Measurements from ENCODE around the gene RNF222. TPM values are rescaled to one million over a fixed set of nuclear protein-coding genes. Genes with fewer than 3 reads are reported as not detected.

The RNF222 gene
- total and polyA plus RNA-seq, 8 donors, result not detected

DNA sequence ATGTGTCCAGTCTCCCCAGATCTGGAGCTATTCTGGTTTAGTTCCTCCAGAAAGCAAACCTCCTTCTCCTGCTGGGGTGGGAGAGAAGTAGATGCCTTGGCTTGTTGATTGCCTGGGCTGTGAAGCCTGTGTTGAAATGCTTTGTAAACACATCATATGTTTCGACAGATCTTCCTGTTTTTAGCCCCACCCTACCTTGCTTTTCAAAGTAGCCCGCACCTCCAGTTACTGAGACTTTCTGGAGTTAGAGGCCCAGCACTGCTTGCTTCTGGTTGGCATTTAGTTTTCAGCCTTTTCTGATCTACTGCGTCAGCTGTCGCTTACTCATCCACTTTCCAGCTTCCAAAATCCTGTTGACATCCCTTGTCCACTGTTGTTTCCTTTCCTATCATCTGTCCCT is 20.2 kb upstream of the RNF222 start:
- ATAC-seq (no peak), FAIRE-seq (no peak), DNase-seq (no peak)
- no peak overlapping the region for H3K4me3 ChIP-seq
- H3K4me1 ChIP-seq, result peaks cover 0 to 15% (median 5%) of the 10 kb centered on the region in 3 donors
- no peak overlapping the region for H3K27ac ChIP-seq
- H3K36me3 ChIP-seq, result no peaks in the 10 kb centered on the region
- H3K9me3 ChIP-seq, result no peaks in the 10 kb centered on the region
- no peak for TF ChIP-seq CTCF (IDR thresholded peaks at IDR 0.05)
- 87 to 94% methylated on average over 4 of the region's 4 CpGs for WGBS, 2 donors
- no peaks in the 10 kb centered on the region for H3K27me3 ChIP-seq
- intact Hi-C loops (cut with DNase I), result loop anchor here in 1 of 3 donors (10.0 kb wide), 1 partner anchor 327 kb away; the partner anchor contains the start of gene CCDC42

DNA sequence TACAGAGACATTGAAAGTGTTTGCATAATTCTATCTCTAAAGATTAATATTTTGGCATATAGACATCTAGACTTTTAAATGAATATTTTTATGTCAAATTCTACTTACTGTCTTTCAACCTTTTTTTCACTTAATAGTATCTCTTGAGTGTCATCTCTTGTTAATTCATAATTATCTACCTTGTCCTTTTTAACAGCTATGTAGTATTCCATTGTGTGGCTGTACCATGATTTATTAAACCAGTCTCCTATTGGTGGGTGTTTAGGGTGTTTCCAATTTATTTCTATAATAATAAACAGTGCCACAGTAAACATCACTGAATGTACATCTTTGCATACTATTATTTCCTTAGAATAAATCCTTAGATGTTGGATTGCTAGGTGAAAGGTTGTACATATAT is 16.3 kb upstream of the RNF222 start:
- no peak for FAIRE-seq
- Histone ChIP-seq H3K36me3 (no peaks in the 10 kb centered on the region), H3K27me3 (no peaks in the 10 kb centered on the region), H3K4me1 (peaks cover 0 to 4% (median 0%) of the 10 kb centered on the region in 3 donors), H3K9me3 (no peaks in the 10 kb centered on the region), H3K4me3 (no peak overlapping the region), H3K27ac (no peak overlapping the region)
- TF ChIP-seq CTCF (IDR thresholded peaks at IDR 0.05), result no peak
- DNase-seq, result no peak
- no peak for ATAC-seq
- intact Hi-C loops (cut with DNase I), result loop anchor here in 1 of 3 donors (10.0 kb wide), 1 partner anchor 331 kb away; the partner anchor contains the start of gene CCDC42

- Histone ChIP-seq H3K36me3 (no peaks in the 10 kb centered on the region), H3K9me3 (no peaks in the 10 kb centered on the region), H3K27me3 (no peaks in the 10 kb centered on the region), H3K27ac (no peak overlapping the region), H3K4me3 (no peak overlapping the region), H3K4me1 (peaks cover 0 to 4% (median 0%) of the 10 kb centered on the region in 3 donors)
- TF ChIP-seq CTCF (IDR thresholded peaks at IDR 0.05), result no peak
- FAIRE-seq, result no peak
- intact Hi-C loops (cut with DNase I), result loop anchor here in 1 of 3 donors (10.0 kb wide), 1 partner anchor 331 kb away; the partner anchor contains the start of gene CCDC42
- no peak for DNase-seq
- no peak for ATAC-seq
- WGBS, 2 donors, result 83 to 90% methylated on average over 4 of the region's 4 CpGs
Measured at GRCh38 chr17:8413328-8413727, 15.7 kb upstream of the RNF222 start.

DNA sequence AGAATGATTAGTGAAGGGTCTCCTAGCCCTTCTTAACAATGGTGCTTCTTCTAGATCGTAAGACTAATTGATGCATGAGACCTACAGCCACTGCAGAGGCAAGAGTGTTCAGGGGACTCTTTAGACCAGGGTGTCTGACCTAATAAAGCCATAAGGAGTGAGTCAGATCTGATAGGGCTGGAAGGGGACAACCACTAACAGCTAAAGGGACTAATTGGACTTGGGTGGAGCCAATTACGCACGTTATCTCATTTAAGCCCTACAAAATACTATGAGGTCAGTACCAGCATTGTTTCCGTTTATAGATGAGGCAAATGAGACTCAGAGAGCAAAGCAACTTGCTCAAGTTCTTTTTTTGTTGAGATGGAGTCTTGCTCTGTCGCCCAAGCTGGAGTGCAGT is 14.5 kb upstream of the RNF222 start:
- no peak for TF ChIP-seq CTCF (IDR thresholded peaks at IDR 0.05)
- no peaks in the 10 kb centered on the region for H3K27me3 ChIP-seq
- intact Hi-C loops (cut with DNase I), result loop anchor here in 1 of 3 donors (10.0 kb wide), 1 partner anchor 333 kb away; the partner anchor contains the start of gene CCDC42
- ATAC-seq (no peak), FAIRE-seq (no peak), DNase-seq (no peak)
- no peak overlapping the region for H3K4me3 ChIP-seq
- WGBS, 2 donors, result 76 to 77% methylated on average over 5 of the region's 5 CpGs
- no peaks in the 10 kb centered on the region for H3K9me3 ChIP-seq
- peaks cover 0 to 4% (median 0%) of the 10 kb centered on the region in 3 donors for H3K4me1 ChIP-seq
- H3K27ac ChIP-seq, result no peak overlapping the region
- H3K36me3 ChIP-seq, result no peaks in the 10 kb centered on the region

DNA sequence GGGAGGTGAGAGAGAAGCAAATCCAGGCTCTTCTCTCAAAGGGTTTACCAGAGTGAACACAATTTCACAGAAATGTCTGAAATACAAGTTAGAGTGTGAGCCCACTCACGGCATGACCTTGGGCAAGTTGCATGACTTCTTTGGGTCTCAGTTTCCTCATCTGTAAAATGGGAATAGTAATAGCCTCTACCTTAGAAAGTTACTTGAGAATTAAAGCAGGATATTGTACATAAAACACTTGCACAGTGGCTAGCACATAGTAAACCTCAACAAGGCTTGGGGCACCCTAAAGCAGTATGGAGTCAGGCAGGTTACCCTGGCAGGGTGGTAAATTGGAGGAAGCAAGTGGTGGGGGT is 13.2 kb upstream of the RNF222 start:
- intact Hi-C loops (cut with DNase I), result loop anchor here in 1 of 3 donors (10.0 kb wide), 1 partner anchor 334 kb away; the partner anchor contains the start of gene CCDC42
- no peak for ATAC-seq

More for the DNA sequence above, 13.2 kb upstream of the RNF222 start:
- TF ChIP-seq CTCF (IDR thresholded peaks at IDR 0.05), result no peak
- whole genome bisulfite sequencing, 2 donors, result 42 to 60% methylated on average over 1 of the region's 1 CpG
- Histone ChIP-seq H3K27ac (no peak overlapping the region), H3K4me3 (no peak overlapping the region), H3K36me3 (no peaks in the 10 kb centered on the region), H3K4me1 (peaks cover 0 to 4% (median 0%) of the 10 kb centered on the region in 3 donors), H3K27me3 (no peaks in the 10 kb centered on the region), H3K9me3 (no peaks in the 10 kb centered on the region)
- FAIRE-seq (no peak), DNase-seq (no peak)
